Neural progenitor cell (in vitro differentiated cells): ENCODE results near the gene IL27RA. TPM values are rescaled to one million over a fixed set of nuclear protein-coding genes. Genes with fewer than 3 reads are reported as not detected.

Experiments used
- DNase-seq: peaks from one replicate; pipeline ENCODE4 v3.0.0-alpha.2; 2016; ENCODE audit warnings: low spot score
- H2AFZ ChIP-seq: fragments of 200-600 bp; sonication (generic); replicated peaks from 2 replicates; pipeline ENCODE4 v1.6.1; 2016; ENCODE audit warnings: antibody characterized with exemption
- H3F3A ChIP-seq: fragments of 200-600 bp; sonication (generic); 2 replicates; pipeline ENCODE4 v1.6.1; 2016; ENCODE audit warnings: antibody characterized with exemption, low read depth
- H3K27ac ChIP-seq: fragments of 200-600 bp; sonication (generic); 2 replicates; pipeline ENCODE4 v1.5.1; 2016; ENCODE audit warnings: mild to moderate bottlenecking
- H3K27me3 ChIP-seq: fragments of 200-600 bp; sonication (generic); 2 replicates; pipeline ENCODE4 v1.6.1; 2016; ENCODE audit warnings: mild to moderate bottlenecking, moderate library complexity
- H3K36me3 ChIP-seq: fragments of 200-600 bp; sonication (generic); 2 replicates; pipeline ENCODE4 v1.5.1; 2016
- H3K4me1 ChIP-seq: fragments of 200-600 bp; sonication (generic); 2 replicates; pipeline ENCODE4 v1.6.1; 2016; ENCODE audit warnings: mixed run types
- H3K4me2 ChIP-seq: fragments of 200-600 bp; sonication (generic); 2 replicates; pipeline ENCODE4 v1.6.1; 2016
- H3K4me3 ChIP-seq: fragments of 200-600 bp; sonication (generic); 2 replicates; pipeline ENCODE4 v1.5.1; 2016
- H3K79me2 ChIP-seq: fragments of 200-600 bp; sonication (generic); 2 replicates; pipeline ENCODE4 v1.6.1; 2016; ENCODE audit warnings: low read depth
- H3K9ac ChIP-seq: fragments of 200-600 bp; sonication (generic); 2 replicates; pipeline ENCODE4 v1.6.1; 2016
- H3K9me3 ChIP-seq: fragments of 200-600 bp; sonication (generic); 2 replicates; pipeline ENCODE4 v1.5.1; 2016; ENCODE audit warnings: low read depth
- H4K20me1 ChIP-seq: fragments of 200-600 bp; sonication (generic); 2 replicates; pipeline ENCODE4 v1.6.1; 2016; ENCODE audit warnings: low read depth
- H3K27ac Mint-ChIP-seq: 3 replicates; pipeline ENCODE4 v1.8.0; 2021; ENCODE audit warnings: mixed read lengths
- H3K27me3 Mint-ChIP-seq: 2 replicates; pipeline ENCODE4 v1.8.0; 2022; ENCODE audit warnings: low read depth, mild to moderate bottlenecking, inconsistent platforms, moderate library complexity, mixed read lengths; ENCODE audit not compliant: insufficient read depth
- H3K36me3 Mint-ChIP-seq: 3 replicates; pipeline ENCODE4 v1.8.0; 2021; ENCODE audit warnings: mixed read lengths
- H3K4me1 Mint-ChIP-seq: 3 replicates; pipeline ENCODE4 v1.8.0; 2021; ENCODE audit warnings: mixed read lengths
- H3K4me3 Mint-ChIP-seq: 3 replicates; pipeline ENCODE4 v1.8.0; 2021; ENCODE audit warnings: mild to moderate bottlenecking, moderate library complexity, mixed read lengths
- H3K9me3 Mint-ChIP-seq: 3 replicates; pipeline ENCODE4 v1.8.0; 2020; ENCODE audit warnings: mixed read lengths
- CTCF ChIP-seq: fragments of 200-600 bp; sonication (generic); IDR thresholded peaks from 2 replicates; pipeline ENCODE4 v1.5.1; 2017; ENCODE audit warnings: antibody characterized with exemption, mild to moderate bottlenecking
- EZH2 ChIP-seq: fragments of 200-600 bp; sonication (generic); IDR thresholded peaks from 2 replicates; pipeline ENCODE4 v1.6.1; 2017; ENCODE audit warnings: antibody characterized with exemption, mild to moderate bottlenecking, moderate library complexity
- EZH2phosphoT487 ChIP-seq: fragments of 200-600 bp; sonication (generic); IDR thresholded peaks from 2 replicates; pipeline ENCODE4 v1.6.1; 2017; ENCODE audit warnings: antibody characterized with exemption
- total RNA-seq: library from RNA; depleted of rRNA; stranded (reverse); fragments of >200 nt; gene quantifications from 2 replicates; pipeline ENCODE4 v1.2.3, GENCODE V29; 2015; ENCODE audit warnings: low replicate concordance

The IL27RA gene
- total RNA-seq, 1 donor from 2014 or later, result 1.2 TPM

GRCh38 chr19:13993590-13994300 lies 37.8 kb upstream of the IL27RA start:
- Histone ChIP-seq H3K4me2 (no peak overlapping the region), H3K79me2 (peaks cover 6% of the 10 kb centered on the region), H3K9ac (no peak overlapping the region), H3K27me3 (no peaks in the 10 kb centered on the region), H3K4me3 (no peak overlapping the region), H3K27ac (no peak overlapping the region), H3K9me3 (no peaks in the 10 kb centered on the region), H4K20me1 (peaks cover 4% of the 10 kb centered on the region), H3F3A (no peaks in the 10 kb centered on the region), H3K36me3 (no peaks in the 10 kb centered on the region), H2AFZ (no peak overlapping the region), H3K4me1 (no peaks in the 10 kb centered on the region)
- Mint-ChIP-seq H3K27ac (no peak overlapping the region), H3K4me3 (no peak overlapping the region), H3K27me3 (peaks cover 4% of the 10 kb centered on the region), H3K9me3 (peaks cover 2% of the 10 kb centered on the region), H3K36me3 (peaks cover 19% of the 10 kb centered on the region), H3K4me1 (peaks cover 17% of the 10 kb centered on the region)
- no peak for DNase-seq
- no peak for TF ChIP-seq EZH2phosphoT487
- no peak for TF ChIP-seq CTCF
- TF ChIP-seq EZH2, result no peak

- Histone ChIP-seq H3K9me3 (no peaks in the 10 kb centered on the region), H3K4me3 (no peak overlapping the region), H3K9ac (no peak overlapping the region), H3K4me2 (no peak overlapping the region), H3K27me3 (no peaks in the 10 kb centered on the region), H3F3A (no peaks in the 10 kb centered on the region), H3K27ac (no peak overlapping the region), H3K36me3 (peaks cover 4% of the 10 kb centered on the region), H3K79me2 (peaks cover 17% of the 10 kb centered on the region), H3K4me1 (no peaks in the 10 kb centered on the region), H4K20me1 (no peaks in the 10 kb centered on the region), H2AFZ (no peak overlapping the region)
- Mint-ChIP-seq H3K9me3 (peaks cover 5% of the 10 kb centered on the region), H3K27ac (no peak overlapping the region), H3K27me3 (peaks cover 4% of the 10 kb centered on the region), H3K4me1 (peaks cover 4% of the 10 kb centered on the region), H3K4me3 (no peak overlapping the region), H3K36me3 (peaks cover 17% of the 10 kb centered on the region)
- no peak for DNase-seq
- TF ChIP-seq CTCF (no peak), EZH2phosphoT487 (no peak)
Measured at GRCh38 chr19:13995017-13995728, 36.4 kb upstream of the IL27RA start.

- H3K4me3 Mint-ChIP-seq, result no peak overlapping the region
- H3K4me1 ChIP-seq, result no peaks in the 10 kb centered on the region
- H3K27me3 Mint-ChIP-seq, result peaks cover 4% of the 10 kb centered on the region
- H2AFZ ChIP-seq, result no peak overlapping the region
- no peak for DNase-seq
- H3K36me3 ChIP-seq, result peaks cover 4% of the 10 kb centered on the region
- no peaks in the 10 kb centered on the region for H3K27me3 ChIP-seq
- TF ChIP-seq EZH2, result no peak
- no peak for TF ChIP-seq EZH2phosphoT487
- TF ChIP-seq CTCF, result no peak
- no peaks in the 10 kb centered on the region for H3K9me3 ChIP-seq
- peaks cover 18% of the 10 kb centered on the region for H3K36me3 Mint-ChIP-seq
- no peak overlapping the region for H3K4me2 ChIP-seq
- no peak overlapping the region for H3K27ac ChIP-seq
- H4K20me1 ChIP-seq, result no peaks in the 10 kb centered on the region
- H3K4me3 ChIP-seq, result no peak overlapping the region
- no peak overlapping the region for H3K27ac Mint-ChIP-seq
- peaks cover 23% of the 10 kb centered on the region for H3K79me2 ChIP-seq
- H3K4me1 Mint-ChIP-seq, result peaks cover 2% of the 10 kb centered on the region
- H3F3A ChIP-seq, result no peaks in the 10 kb centered on the region
- H3K9ac ChIP-seq, result no peak overlapping the region
- H3K9me3 Mint-ChIP-seq, result peaks cover 10% of the 10 kb centered on the region
Measured at GRCh38 chr19:13995878-13996765, 35.4 kb upstream of the IL27RA start.
